ENCODE measurements around the gene SH3RF1. TPM values are rescaled to one million over a fixed set of nuclear protein-coding genes. Genes with fewer than 3 reads are reported as not detected.
A peak's percentile ranks its signal among the peaks of the same experiment; 100 is the strongest.
"Not testable (repeated sequence)": the region's sequence is repeated elsewhere in the genome, so short reads cannot be mapped to it uniquely, and the experiment has no call there.

SH3RF1 gene
- total and polyA plus RNA-seq, 5 experiments from 2014 or later: 0.16 TPM; not detected in 4

- H3K9me3 Mint-ChIP-seq: peaks cover 0 to 2% (median 0%) of the 10 kb centered on the region in 9 donors
- H3K27me3 Mint-ChIP-seq: peaks cover 17 to 33% (median 20%) of the 10 kb centered on the region in 5 donors
- peak overlapping the region in 1 of 10 donors; percentile 40 for H3K4me3 Mint-ChIP-seq
- H3K4me1 Mint-ChIP-seq: peaks cover 0 to 28% (median 7%) of the 10 kb centered on the region in 4 donors
- H3K27ac Mint-ChIP-seq: no peak overlapping the region
- ATAC-seq (no peak), DNase-seq (no peak)
- POLR2A ChIA-PET: no interaction called here
- H3K36me3 Mint-ChIP-seq: peaks cover 0 to 3% (median 0%) of the 10 kb centered on the region in 3 donors
Observed at GRCh38 chr4:169293343-169294176, 22.8 kb upstream of the SH3RF1 start.

GRCh38 chr4:169287983-169288382, 17.2 kb upstream of the SH3RF1 start:
- H3K27ac Mint-ChIP-seq, H3K9me3 Mint-ChIP-seq, H3K36me3 Mint-ChIP-seq, ATAC-seq, POLR2A ChIA-PET, H3K4me3 Mint-ChIP-seq, DNase-seq: not testable (repeated sequence)
- H3K4me1 Mint-ChIP-seq: peaks cover 0 to 11% (median 4%) of the 10 kb centered on the region in 4 donors
- peaks cover 8 to 20% (median 10%) of the 10 kb centered on the region in 5 donors for H3K27me3 Mint-ChIP-seq

- POLR2A ChIA-PET: no interaction called here
- Mint-ChIP-seq H3K9me3 (no peaks in the 10 kb centered on the region), H3K36me3 (no peaks in the 10 kb centered on the region), H3K4me3 (no peak overlapping the region), H3K4me1 (peaks cover 0 to 4% (median under 1%) of the 10 kb centered on the region in 4 donors), H3K27ac (no peak overlapping the region), H3K27me3 (peaks cover 0 to 10% (median 2%) of the 10 kb centered on the region in 5 donors)
- no peak for ATAC-seq
- no peak for DNase-seq
Observed at GRCh38 chr4:169286562-169287301, 16.0 kb upstream of the SH3RF1 start.

- POLR2A ChIA-PET: no interaction called here
- H3K27me3 Mint-ChIP-seq: peaks cover 0 to 9% (median 0%) of the 10 kb centered on the region in 5 donors
- no peaks in the 10 kb centered on the region for H3K36me3 Mint-ChIP-seq
- DNase-seq (no peak), ATAC-seq (no peak)
- peaks cover 0 to 4% (median under 1%) of the 10 kb centered on the region in 4 donors for H3K4me1 Mint-ChIP-seq
- H3K4me3 Mint-ChIP-seq: no peak overlapping the region
- no peaks in the 10 kb centered on the region for H3K9me3 Mint-ChIP-seq
- H3K27ac Mint-ChIP-seq: no peak overlapping the region
Observed at GRCh38 chr4:169283114-169283509, 12.4 kb upstream of the SH3RF1 start.

- DNase-seq (no peak), ATAC-seq (no peak)
- no peaks in the 10 kb centered on the region for H3K4me1 Mint-ChIP-seq
- peaks cover 0 to 5% (median 0%) of the 10 kb centered on the region in 5 donors for H3K27me3 Mint-ChIP-seq
- H3K4me3 Mint-ChIP-seq: no peak overlapping the region
- H3K9me3 Mint-ChIP-seq: no peaks in the 10 kb centered on the region
- H3K36me3 Mint-ChIP-seq: no peaks in the 10 kb centered on the region
- H3K27ac Mint-ChIP-seq: no peak overlapping the region
- POLR2A ChIA-PET: no interaction called here
Observed at GRCh38 chr4:169282429-169283113, 11.8 kb upstream of the SH3RF1 start.

GRCh38 chr4:169279108-169279507, 8.4 kb upstream of the SH3RF1 start:
- Mint-ChIP-seq H3K9me3 (no peaks in the 10 kb centered on the region), H3K4me3 (no peak overlapping the region), H3K27me3 (peaks cover 8 to 23% (median 12%) of the 10 kb centered on the region in 5 donors), H3K27ac (no peak overlapping the region), H3K36me3 (no peaks in the 10 kb centered on the region), H3K4me1 (peaks cover 0 to 2% (median 0%) of the 10 kb centered on the region in 4 donors)
- POLR2A ChIA-PET: no interaction called here
- no peak for DNase-seq
- ATAC-seq: no peak

- ATAC-seq: no peak
- H3K27ac Mint-ChIP-seq: no peak overlapping the region
- H3K36me3 Mint-ChIP-seq: no peaks in the 10 kb centered on the region
- peaks cover 11 to 23% (median 17%) of the 10 kb centered on the region in 5 donors for H3K27me3 Mint-ChIP-seq
- POLR2A ChIA-PET: no interaction called here
- no peak for DNase-seq
- no peak overlapping the region for H3K4me3 Mint-ChIP-seq
- H3K9me3 Mint-ChIP-seq: no peaks in the 10 kb centered on the region
- H3K4me1 Mint-ChIP-seq: peaks cover 0 to 2% (median 0%) of the 10 kb centered on the region in 4 donors
Observed at GRCh38 chr4:169278624-169279023, 7.9 kb upstream of the SH3RF1 start.

GRCh38 chr4:169277838-169278237, 7.1 kb upstream of the SH3RF1 start:
- ATAC-seq, H3K4me1 Mint-ChIP-seq, POLR2A ChIA-PET, H3K9me3 Mint-ChIP-seq, H3K36me3 Mint-ChIP-seq, H3K27ac Mint-ChIP-seq, H3K4me3 Mint-ChIP-seq, DNase-seq: not testable (repeated sequence)
- peaks cover 11 to 27% (median 17%) of the 10 kb centered on the region in 5 donors for H3K27me3 Mint-ChIP-seq

- Mint-ChIP-seq H3K9me3 (no peaks in the 10 kb centered on the region), H3K27me3 (peaks cover 21 to 42% (median 28%) of the 10 kb centered on the region in 5 donors), H3K4me3 (no peak overlapping the region), H3K4me1 (peaks cover 2 to 14% (median 7%) of the 10 kb centered on the region in 4 donors), H3K27ac (peak overlapping the region in 1 of 10 donors; percentile 20), H3K36me3 (peaks cover 0 to 2% (median 0%) of the 10 kb centered on the region in 3 donors)
- ATAC-seq (no peak), DNase-seq (no peak)
- POLR2A ChIA-PET: no interaction called here
Observed at GRCh38 chr4:169275180-169275579, 4.4 kb upstream of the SH3RF1 start.

GRCh38 chr4:169274033-169274432, 3.3 kb upstream of the SH3RF1 start:
- Mint-ChIP-seq H3K4me1 (peaks cover 4 to 22% (median 15%) of the 10 kb centered on the region in 4 donors), H3K27me3 (peaks cover 28 to 51% (median 35%) of the 10 kb centered on the region in 5 donors), H3K27ac (no peak overlapping the region), H3K4me3 (no peak overlapping the region), H3K9me3 (no peaks in the 10 kb centered on the region), H3K36me3 (peaks cover 0 to 2% (median 0%) of the 10 kb centered on the region in 3 donors)
- no peak for DNase-seq
- POLR2A ChIA-PET: no interaction called here
- ATAC-seq: no peak

- Mint-ChIP-seq H3K27ac (no peak overlapping the region), H3K9me3 (no peaks in the 10 kb centered on the region), H3K4me3 (peak overlapping the region in 4 of 10 donors; percentile 53 to 68 (median 64)), H3K27me3 (peaks cover 33 to 57% (median 36%) of the 10 kb centered on the region in 5 donors), H3K36me3 (peaks cover 0 to 2% (median 0%) of the 10 kb centered on the region in 3 donors), H3K4me1 (peaks cover 5 to 24% (median 16%) of the 10 kb centered on the region in 4 donors)
- ATAC-seq: no peak
- POLR2A ChIA-PET: no interaction called here
- no peak for DNase-seq
Observed at GRCh38 chr4:169272265-169272886, 1.6 kb upstream of the SH3RF1 start.

GRCh38 chr4:169271692-169272007, 894 bp upstream of the SH3RF1 start:
- Mint-ChIP-seq H3K36me3 (peaks cover 0 to 2% (median 0%) of the 10 kb centered on the region in 3 donors), H3K4me1 (peaks cover 5 to 24% (median 16%) of the 10 kb centered on the region in 4 donors), H3K4me3 (peak overlapping the region; percentile 30 to 69 (median 58)), H3K27ac (no peak overlapping the region), H3K27me3 (peaks cover 40 to 63% (median 43%) of the 10 kb centered on the region in 5 donors), H3K9me3 (no peaks in the 10 kb centered on the region)
- ATAC-seq (no peak), DNase-seq (no peak)
- POLR2A ChIA-PET: no interaction called here

Data from naive thymus-derived CD8-positive, alpha-beta T cell (primary cell).